ENCODE results near the gene RTBDN. TPM values are rescaled to one million over a fixed set of nuclear protein-coding genes. Genes with fewer than 3 reads are reported as not detected.

The RTBDN gene
- total and polyA plus RNA-seq, 12 donors = 0.23 to 16.4 (median 4.4) TPM; not detected in 5

DNA sequence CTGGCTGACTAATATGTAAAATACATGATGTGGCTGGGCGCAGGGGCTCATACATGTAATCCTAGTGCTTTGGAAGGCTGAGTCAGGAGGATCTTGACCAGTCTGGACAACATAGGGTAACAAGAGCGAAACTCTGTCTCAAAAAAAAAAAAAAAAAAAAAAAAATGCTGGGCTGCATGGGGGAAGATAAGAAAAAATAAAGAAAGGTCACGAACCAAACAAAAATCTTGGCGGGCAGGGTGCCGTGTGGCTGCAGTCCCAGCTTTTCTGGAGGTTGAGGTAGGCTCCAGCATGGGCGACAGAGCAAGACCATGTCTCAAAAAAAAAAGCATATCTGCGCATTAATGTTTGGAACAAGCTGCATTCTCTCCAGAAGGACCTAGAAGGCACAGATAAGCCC lies 19.3 kb downstream of the RTBDN start:
- H3K4me1 ChIP-seq (replicated peaks in 1 of 2) = no peaks in the 10 kb centered on the region
- TF ChIP-seq, protein P1, sequence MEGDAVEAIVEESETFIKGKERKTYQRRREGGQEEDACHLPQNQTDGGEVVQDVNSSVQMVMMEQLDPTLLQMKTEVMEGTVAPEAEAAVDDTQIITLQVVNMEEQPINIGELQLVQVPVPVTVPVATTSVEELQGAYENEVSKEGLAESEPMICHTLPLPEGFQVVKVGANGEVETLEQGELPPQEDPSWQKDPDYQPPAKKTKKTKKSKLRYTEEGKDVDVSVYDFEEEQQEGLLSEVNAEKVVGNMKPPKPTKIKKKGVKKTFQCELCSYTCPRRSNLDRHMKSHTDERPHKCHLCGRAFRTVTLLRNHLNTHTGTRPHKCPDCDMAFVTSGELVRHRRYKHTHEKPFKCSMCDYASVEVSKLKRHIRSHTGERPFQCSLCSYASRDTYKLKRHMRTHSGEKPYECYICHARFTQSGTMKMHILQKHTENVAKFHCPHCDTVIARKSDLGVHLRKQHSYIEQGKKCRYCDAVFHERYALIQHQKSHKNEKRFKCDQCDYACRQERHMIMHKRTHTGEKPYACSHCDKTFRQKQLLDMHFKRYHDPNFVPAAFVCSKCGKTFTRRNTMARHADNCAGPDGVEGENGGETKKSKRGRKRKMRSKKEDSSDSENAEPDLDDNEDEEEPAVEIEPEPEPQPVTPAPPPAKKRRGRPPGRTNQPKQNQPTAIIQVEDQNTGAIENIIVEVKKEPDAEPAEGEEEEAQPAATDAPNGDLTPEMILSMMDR (IDR thresholded peaks at IDR 0.05) = no peak
- TF ChIP-seq POLR2A (IDR thresholded peaks at IDR 0.05) = no peak

DNA sequence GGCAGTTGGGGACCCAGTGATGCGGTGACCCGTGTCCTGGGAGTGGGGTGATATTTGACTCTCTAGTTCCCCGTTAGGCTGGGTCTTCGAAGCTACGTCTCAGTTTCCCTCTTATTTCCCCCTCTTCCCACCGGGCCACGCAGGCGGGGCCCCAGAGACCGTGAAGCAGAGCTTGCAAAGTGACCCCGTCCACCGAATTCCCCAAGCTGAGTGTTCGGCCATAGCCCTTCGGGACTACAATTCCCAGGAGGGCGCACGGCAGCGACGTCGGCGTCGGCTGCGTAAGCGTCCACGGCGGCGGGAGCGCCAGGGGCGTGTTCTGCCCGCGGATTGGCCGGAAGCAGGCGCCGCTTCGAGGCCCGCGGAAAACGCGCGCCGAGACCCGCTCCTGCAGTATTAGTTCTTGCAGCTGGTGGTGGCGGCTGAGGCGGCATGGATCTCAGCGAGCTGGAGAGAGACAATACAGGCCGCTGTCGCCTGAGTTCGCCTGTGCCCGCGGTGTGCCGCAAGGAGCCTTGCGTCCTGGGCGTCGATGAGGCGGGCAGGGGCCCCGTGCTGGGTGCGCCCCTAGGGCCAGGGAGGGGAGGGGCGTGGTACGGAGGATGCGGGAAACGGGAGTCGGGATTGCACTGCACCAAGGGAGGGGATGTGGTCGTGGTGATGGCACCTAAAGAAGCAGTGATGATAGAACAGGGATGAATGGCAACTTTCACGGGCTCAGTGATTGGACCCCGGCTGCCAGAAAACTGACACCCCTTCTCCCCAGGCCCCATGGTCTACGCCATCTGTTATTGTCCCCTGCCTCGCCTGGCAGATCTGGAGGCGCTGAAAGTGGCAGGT lies 27.9 kb downstream of the RTBDN start, which contains the start of gene RNASEH2A:
Gene RNASEH2A (plus strand): TSS at position 343 of the 840 bp plus-strand sequence. CDS start 90 bp downstream, at position 433.
- peak within 1 kb of the TSS in 2 of 4 donors; percentile 31 to 62 for H3K4me3 ChIP-seq
- H3K27ac ChIP-seq = peak within 1 kb of the TSS in 2 of 5 donors; percentile 53 to 78
- intact Hi-C loops (cut with DNase I) = no loop called here
- H3K9me3 ChIP-seq (replicated peaks in 1 of 3) = no peaks in the 10 kb centered on the region
- no peaks in the 10 kb centered on the region for H3K27me3 ChIP-seq
- WGBS, 4 donors = 0 to 80% (median 3%) methylated on average over 3 to 66 of the region's 66 CpGs
- H3K4me1 ChIP-seq (replicated peaks in 1 of 2) = peaks cover 10 to 18% of the 10 kb centered on the region in 2 donors
- peak; percentile 87 to 94 (median 88) for DNase-seq
- no peaks in the 10 kb centered on the region for H3K36me3 ChIP-seq (replicated peaks in 1 of 2)
- TF ChIP-seq, protein P1 (IDR thresholded peaks at IDR 0.05) = peak in 3 of 6 experiments; percentile 23 to 27 (median 23)
- no peak for TF ChIP-seq POLR2A (IDR thresholded peaks at IDR 0.05)

More for the DNA sequence above, 19.3 kb downstream of the RTBDN start:
- Histone ChIP-seq H3K36me3 (replicated peaks in 1 of 2) (no peaks in the 10 kb centered on the region), H3K27ac (no peak overlapping the region), H3K27me3 (no peaks in the 10 kb centered on the region), H3K4me3 (no peak overlapping the region), H3K9me3 (replicated peaks in 1 of 3) (no peaks in the 10 kb centered on the region)
- DNase-seq = no peak
- intact Hi-C loops (cut with DNase I) = no loop called here
- WGBS, 4 donors = 84 to 92% (median 87%) methylated on average over 7 of the region's 7 CpGs

DNA sequence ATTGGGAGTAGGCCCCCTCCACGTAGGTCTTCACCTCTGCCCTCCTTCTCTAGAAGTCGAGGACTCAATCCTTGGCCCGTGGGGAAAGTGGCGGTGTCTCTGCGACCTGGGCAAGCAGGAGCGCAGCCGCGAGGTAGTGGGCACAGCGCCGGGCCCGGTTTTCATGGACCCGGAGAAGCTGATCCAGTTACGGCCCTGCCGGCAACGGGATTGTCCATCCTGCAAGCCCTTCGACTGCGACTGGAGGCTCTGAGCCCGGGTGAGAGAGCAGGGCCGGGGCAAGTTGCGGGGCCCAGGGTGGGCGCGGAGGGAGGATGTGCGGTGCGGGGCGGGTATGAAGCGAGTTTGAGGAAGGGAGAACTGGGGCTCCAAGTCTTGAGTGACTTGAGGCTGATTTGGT lies 30.3 kb downstream of the RTBDN start:
- H3K4me1 ChIP-seq (replicated peaks in 1 of 2) = peaks cover 10 to 27% of the 10 kb centered on the region in 2 donors
- 92 to 93% (median 93%) methylated on average over 26 of the region's 26 CpGs for WGBS, 4 donors
- intact Hi-C loops (cut with DNase I) = loop anchor here (5.0 kb wide), 2 partner anchors 37 to 38 kb away; no protein-coding TSS in a partner anchor
- H3K9me3 ChIP-seq (replicated peaks in 1 of 3) = no peaks in the 10 kb centered on the region
- H3K36me3 ChIP-seq (replicated peaks in 1 of 2) = peaks cover 0 to 16% of the 10 kb centered on the region in 2 donors
- DNase-seq = peak in 2 of 7 donors; percentile 35 to 61
- no peak overlapping the region for H3K4me3 ChIP-seq
- no peaks in the 10 kb centered on the region for H3K27me3 ChIP-seq
- no peak overlapping the region for H3K27ac ChIP-seq
- TF ChIP-seq, protein P1 (IDR thresholded peaks at IDR 0.05) = no peak
- TF ChIP-seq POLR2A (IDR thresholded peaks at IDR 0.05) = no peak
